Measurements from ENCODE around the gene SEZ6.

Gene SEZ6

DNA sequence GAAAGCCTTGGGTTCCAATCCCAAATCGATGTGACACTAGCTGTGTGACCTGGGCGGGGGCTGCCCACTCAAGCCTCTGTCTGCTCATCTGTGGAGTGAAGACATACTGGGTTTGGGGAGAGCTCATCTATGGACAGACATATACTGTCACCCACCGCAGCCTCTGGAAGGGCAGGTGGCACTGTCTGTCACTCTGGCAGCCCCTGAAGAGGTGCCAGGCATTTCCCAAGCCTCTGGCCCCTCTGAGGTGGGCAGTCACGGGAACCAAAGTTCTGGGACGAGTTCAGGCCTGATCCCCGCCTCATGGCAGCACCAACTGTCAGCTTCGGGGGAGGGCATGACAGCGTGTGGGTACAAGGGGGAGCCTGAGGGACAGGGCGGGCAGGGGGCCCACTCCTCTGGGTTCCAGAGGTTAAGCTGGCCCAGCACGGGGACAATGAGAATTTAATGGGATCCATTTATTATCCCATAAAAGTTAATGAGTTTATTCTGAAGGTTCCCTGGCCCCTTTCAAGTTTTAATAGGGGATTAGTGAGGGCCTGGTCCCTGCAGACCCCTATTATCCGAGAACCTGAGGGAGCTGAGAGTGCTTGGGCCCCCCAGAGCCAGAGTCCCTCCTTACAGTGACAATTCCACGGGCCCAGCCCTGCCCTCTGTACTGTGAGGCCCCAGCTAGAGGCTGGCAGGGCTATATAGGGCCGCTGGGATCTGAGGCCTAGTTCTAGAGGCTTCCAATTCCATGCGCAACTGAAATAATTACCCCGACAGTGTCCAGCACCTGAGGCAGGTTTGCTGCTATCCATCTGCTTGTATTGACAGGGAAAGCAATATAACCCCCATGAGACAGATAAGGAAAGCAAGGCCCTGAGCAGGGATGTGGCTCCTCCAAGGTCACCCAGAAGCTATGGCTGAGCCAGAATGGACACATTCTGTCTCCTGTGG is 18.8 kb downstream of the SEZ6 start:
- H3K4me3 ChIP-seq (ENCODE audit: low read depth, low read length): no peak overlapping the region
- no peak for TF ChIP-seq CTCF (IDR thresholded peaks at IDR 0.05; ENCODE audit: insufficient read depth, low read depth, low read length, missing control alignments)
- no peak for DNase-seq (ENCODE audit: low read depth)

GRCh38 chr17:28985950-28986713 is 19.7 kb downstream of the SEZ6 start:
- DNase-seq (ENCODE audit: low read depth): no peak
- no peak for TF ChIP-seq CTCF (IDR thresholded peaks at IDR 0.05; ENCODE audit: insufficient read depth, low read depth, low read length, missing control alignments)

GRCh38 chr17:28983286-28984230 is 22.3 kb downstream of the SEZ6 start:
- DNase-seq (ENCODE audit: low read depth): no peak
- no peak for TF ChIP-seq CTCF (IDR thresholded peaks at IDR 0.05; ENCODE audit: insufficient read depth, low read depth, low read length, missing control alignments)
- H3K4me3 ChIP-seq (ENCODE audit: low read depth, low read length): no peak overlapping the region

More at GRCh38 chr17:28985950-28986713, 19.7 kb downstream of the SEZ6 start:
- H3K4me3 ChIP-seq (ENCODE audit: low read depth, low read length): no peak overlapping the region

- no peak overlapping the region for H3K4me3 ChIP-seq (ENCODE audit: low read depth, low read length)
- peak; percentile 89 for DNase-seq (ENCODE audit: low read depth)
- TF ChIP-seq CTCF (IDR thresholded peaks at IDR 0.05; ENCODE audit: insufficient read depth, low read depth, low read length, missing control alignments): no peak
Observed at GRCh38 chr17:28982131-28982793, 23.6 kb downstream of the SEZ6 start.

GRCh38 chr17:28978356-28978964 is 27.4 kb downstream of the SEZ6 start:
- no peak for TF ChIP-seq CTCF (IDR thresholded peaks at IDR 0.05; ENCODE audit: insufficient read depth, low read depth, low read length, missing control alignments)
- no peak for DNase-seq (ENCODE audit: low read depth)
- H3K4me3 ChIP-seq (ENCODE audit: low read depth, low read length): no peak overlapping the region
